Activated CD8-positive, alpha-beta T cell treated with anti-CD3 and anti-CD28 coated beads for 36 hours (primary cell): ENCODE data around the gene COL19A1. TPM values are rescaled to one million over a fixed set of nuclear protein-coding genes. Genes with fewer than 3 reads are reported as not detected.
"Not testable (repeated sequence)": the region's sequence is repeated elsewhere in the genome, so short reads cannot be mapped to it uniquely, and the experiment has no call there.

ENCODE experiments used
- ATAC-seq: fragments of 200-7000 bp; cut with Tn5 transposase; one replicate; pipeline ENCODE4 v1.10.0; 2021; ENCODE audit warnings: mild to moderate bottlenecking, moderate library complexity
- CTCF ChIA-PET: fragments of 350-600 bp; sonication (Branson Sonifier 250); formaldehyde crosslinking; loops from one replicate; lab custom pipeline; 2021; ENCODE audit warnings: antibody characterized with exemption; lab: Charles Lee
- POLR2A ChIA-PET: fragments of 350-600 bp; sonication (Branson Sonifier 250); formaldehyde crosslinking; loops from one replicate; lab custom pipeline; 2021; ENCODE audit warnings: antibody characterized with exemption; lab: Charles Lee
- DNase-seq: peaks from one replicate; pipeline ENCODE4 v3.0.0-alpha.2; 2020
- H3K27ac Mint-ChIP-seq: one replicate; pipeline ENCODE4 v1.8.0; 2021; ENCODE audit warnings: mild to moderate bottlenecking, mixed read lengths
- H3K27me3 Mint-ChIP-seq: one replicate; pipeline ENCODE4 v1.8.0; 2021; ENCODE audit warnings: mixed read lengths
- H3K36me3 Mint-ChIP-seq: one replicate; pipeline ENCODE4 v1.8.0; 2021; ENCODE audit warnings: low read depth, mixed read lengths
- H3K4me1 Mint-ChIP-seq: one replicate; pipeline ENCODE4 v1.8.0; 2021; ENCODE audit warnings: low read depth, mixed read lengths
- H3K4me3 Mint-ChIP-seq: one replicate; pipeline ENCODE4 v1.8.0; 2021; ENCODE audit warnings: mild to moderate bottlenecking, moderate library complexity, mixed read lengths
- H3K9me3 Mint-ChIP-seq: one replicate; pipeline ENCODE4 v1.8.0; 2021; ENCODE audit warnings: mixed read lengths
- intact Hi-C: fragments of 100-400 bp; cut with micrococcal nuclease; formaldehyde crosslinking; loops from one replicate; pipeline ENCODE4 v1.10.0; 2022
- total RNA-seq, 2 experiments: library from RNA; stranded (reverse); gene quantifications; one replicate each; pipeline ENCODE4 v1.2.3, GENCODE V29; 2021
- TF ChIP-seq, protein P1 (sequence below): fragments of 200-600 bp; IDR thresholded peaks from one replicate; pipeline ENCODE4 v1.8.0; 2022; ENCODE audit warnings: antibody characterized with exemption, mild to moderate bottlenecking

The COL19A1 gene
- total RNA-seq, 2 experiments from 2014 or later: 0.14 TPM; not detected in 1

DNA sequence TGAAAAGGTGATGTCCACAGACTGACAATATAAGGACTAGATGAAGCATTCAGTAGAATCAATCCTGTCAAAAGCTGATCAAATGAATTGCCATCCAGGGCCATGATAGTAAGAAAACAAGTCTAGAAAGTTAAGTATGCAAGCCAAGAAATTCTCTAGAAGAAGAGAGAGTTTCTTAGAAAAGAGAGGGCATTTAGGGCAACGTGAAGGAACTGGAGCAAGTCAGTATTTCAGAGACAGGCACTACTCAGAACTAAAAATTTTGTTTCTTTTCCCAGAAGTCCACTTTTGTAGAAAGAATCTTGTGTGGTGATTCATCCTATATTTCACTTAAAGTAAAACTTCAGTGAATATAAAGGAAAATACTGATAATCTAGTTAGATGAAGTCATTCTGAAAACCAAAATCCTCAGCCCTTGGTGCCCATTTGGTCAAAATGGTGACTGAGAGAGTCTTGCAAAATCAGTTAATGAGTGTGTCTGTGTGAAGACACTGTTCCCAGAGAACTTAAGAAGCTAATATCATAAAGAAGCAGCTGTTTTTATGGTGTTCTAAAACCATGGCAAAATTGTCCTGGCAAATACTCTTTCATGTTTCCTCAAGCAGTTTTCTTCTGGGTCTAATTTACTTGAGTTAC is 82.2 kb downstream of the COL19A1 start:
- ChIA-PET POLR2A (no interaction called here), CTCF (no interaction called here)
- no peak overlapping the region for H3K4me3 Mint-ChIP-seq

DNA sequence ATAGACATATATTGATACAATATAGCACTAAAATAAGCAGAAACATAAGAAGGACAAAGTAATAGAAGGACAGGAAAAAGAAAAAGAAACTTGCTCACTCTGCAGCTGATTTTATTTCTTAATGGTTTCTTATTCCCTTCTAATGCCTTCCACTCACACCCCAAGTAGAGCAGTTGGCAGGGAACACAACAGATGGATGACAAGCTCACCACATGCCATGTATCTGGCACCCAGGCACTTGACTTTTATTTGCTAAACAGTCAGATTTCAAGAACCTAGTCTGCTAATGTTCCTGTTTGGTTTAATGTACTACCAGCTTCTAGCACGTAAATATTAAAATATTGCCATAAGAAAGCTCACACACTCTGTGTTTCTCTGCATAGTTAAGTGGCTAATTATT is 87.1 kb downstream of the COL19A1 start:
- Mint-ChIP-seq H3K9me3 (no peaks in the 10 kb centered on the region), H3K4me1 (no peaks in the 10 kb centered on the region), H3K4me3 (no peak overlapping the region), H3K36me3 (no peaks in the 10 kb centered on the region), H3K27me3 (peaks cover 12% of the 10 kb centered on the region), H3K27ac (no peak overlapping the region)
- TF ChIP-seq, protein P1, sequence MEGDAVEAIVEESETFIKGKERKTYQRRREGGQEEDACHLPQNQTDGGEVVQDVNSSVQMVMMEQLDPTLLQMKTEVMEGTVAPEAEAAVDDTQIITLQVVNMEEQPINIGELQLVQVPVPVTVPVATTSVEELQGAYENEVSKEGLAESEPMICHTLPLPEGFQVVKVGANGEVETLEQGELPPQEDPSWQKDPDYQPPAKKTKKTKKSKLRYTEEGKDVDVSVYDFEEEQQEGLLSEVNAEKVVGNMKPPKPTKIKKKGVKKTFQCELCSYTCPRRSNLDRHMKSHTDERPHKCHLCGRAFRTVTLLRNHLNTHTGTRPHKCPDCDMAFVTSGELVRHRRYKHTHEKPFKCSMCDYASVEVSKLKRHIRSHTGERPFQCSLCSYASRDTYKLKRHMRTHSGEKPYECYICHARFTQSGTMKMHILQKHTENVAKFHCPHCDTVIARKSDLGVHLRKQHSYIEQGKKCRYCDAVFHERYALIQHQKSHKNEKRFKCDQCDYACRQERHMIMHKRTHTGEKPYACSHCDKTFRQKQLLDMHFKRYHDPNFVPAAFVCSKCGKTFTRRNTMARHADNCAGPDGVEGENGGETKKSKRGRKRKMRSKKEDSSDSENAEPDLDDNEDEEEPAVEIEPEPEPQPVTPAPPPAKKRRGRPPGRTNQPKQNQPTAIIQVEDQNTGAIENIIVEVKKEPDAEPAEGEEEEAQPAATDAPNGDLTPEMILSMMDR: no peak
- DNase-seq (no peak), ATAC-seq (no peak)
- intact Hi-C loops: no loop called here
- POLR2A ChIA-PET: no interaction called here
- CTCF ChIA-PET: interaction anchor here (0.9 kb wide), 1 partner anchor 8 kb away, joined by 3 read pairs; no protein-coding TSS in a partner anchor

More for the DNA sequence above, 82.2 kb downstream of the COL19A1 start:
- Mint-ChIP-seq H3K9me3 (no peaks in the 10 kb centered on the region), H3K27me3 (peaks cover 20% of the 10 kb centered on the region), H3K4me1 (peaks cover 3% of the 10 kb centered on the region), H3K36me3 (no peaks in the 10 kb centered on the region), H3K27ac (no peak overlapping the region)
- intact Hi-C loops: no loop called here
- no peak for DNase-seq
- TF ChIP-seq, protein P1: no peak
- ATAC-seq: peak; percentile 37

DNA sequence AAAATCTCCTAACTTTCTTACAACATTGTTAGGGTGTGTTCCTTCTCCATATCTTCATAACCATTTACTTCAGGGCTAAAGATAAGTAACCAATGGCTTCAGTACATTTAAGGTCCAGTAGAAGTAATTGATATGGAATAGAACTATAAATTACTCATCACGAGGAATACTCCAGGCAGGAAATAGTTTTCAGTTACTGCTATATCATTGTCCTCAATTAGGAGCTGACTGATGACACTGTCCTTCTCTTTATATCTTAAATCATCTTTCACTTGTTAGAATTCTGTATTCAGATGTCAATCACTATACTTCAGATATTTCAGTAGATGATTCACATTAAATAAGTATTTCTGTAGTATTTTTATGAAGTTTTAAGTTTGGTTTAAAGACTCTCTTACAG is 88.4 kb downstream of the COL19A1 start:
- H3K9me3 Mint-ChIP-seq: no peaks in the 10 kb centered on the region
- no peak overlapping the region for H3K27ac Mint-ChIP-seq
- POLR2A ChIA-PET: no interaction called here
- peaks cover 8% of the 10 kb centered on the region for H3K27me3 Mint-ChIP-seq
- CTCF ChIA-PET: no interaction called here
- H3K36me3 Mint-ChIP-seq: no peaks in the 10 kb centered on the region
- ATAC-seq: no peak
- no peaks in the 10 kb centered on the region for H3K4me1 Mint-ChIP-seq
- DNase-seq: no peak
- H3K4me3 Mint-ChIP-seq: no peak overlapping the region
- intact Hi-C loops: no loop called here
- TF ChIP-seq, protein P1: no peak

DNA sequence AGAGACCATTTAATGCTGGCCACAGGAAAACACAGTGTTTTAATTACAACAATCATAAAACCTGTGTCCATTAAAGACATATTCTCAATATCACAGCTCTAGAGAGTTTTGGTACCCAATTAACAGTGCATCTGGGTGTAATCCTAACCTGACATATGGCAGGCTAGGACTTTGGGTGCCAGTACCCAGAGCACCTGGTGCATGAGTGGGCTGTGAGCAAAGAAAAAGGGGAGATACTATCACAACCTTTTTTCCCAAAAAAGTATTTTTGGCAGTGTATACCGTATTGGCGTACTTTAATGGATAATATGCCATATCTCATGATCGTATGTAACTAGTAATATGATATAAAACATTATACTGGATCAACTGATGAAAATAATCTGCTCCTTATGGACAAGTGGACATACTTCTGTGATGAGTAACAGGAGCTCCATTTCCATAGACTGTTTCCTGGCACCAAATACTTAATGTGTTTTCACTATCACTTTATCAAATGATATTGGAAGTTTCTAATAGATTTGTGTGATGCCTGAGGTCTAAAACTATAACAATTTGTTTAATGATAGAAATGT is 91.7 kb downstream of the COL19A1 start:
- H3K27me3 Mint-ChIP-seq: peaks cover 6% of the 10 kb centered on the region
- ATAC-seq (no peak), DNase-seq (no peak)
- POLR2A ChIA-PET: no interaction called here
- no peak overlapping the region for H3K27ac Mint-ChIP-seq
- H3K4me1 Mint-ChIP-seq: no peaks in the 10 kb centered on the region
- intact Hi-C loops: no loop called here
- no peaks in the 10 kb centered on the region for H3K36me3 Mint-ChIP-seq
- H3K4me3 Mint-ChIP-seq: no peak overlapping the region
- no peaks in the 10 kb centered on the region for H3K9me3 Mint-ChIP-seq
- TF ChIP-seq, protein P1: no peak
- CTCF ChIA-PET: no interaction called here

DNA sequence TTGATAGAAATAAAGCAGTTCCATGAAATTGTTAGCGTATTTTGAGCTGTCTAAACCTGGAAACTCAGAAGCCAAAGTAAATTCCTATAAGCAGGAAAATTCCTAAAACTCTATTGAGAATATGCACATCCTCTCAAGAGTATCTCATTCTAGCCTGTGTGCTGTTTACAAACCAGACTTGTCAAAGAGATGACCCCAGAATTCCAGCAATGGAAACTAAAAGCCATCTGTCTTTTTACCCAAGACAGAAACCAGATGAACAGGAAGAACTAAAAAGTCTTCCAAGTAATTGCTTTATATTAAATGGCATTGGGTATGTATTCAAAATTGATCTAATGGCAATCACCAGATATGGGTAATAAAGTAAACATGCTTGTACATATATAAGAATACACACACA is 92.6 kb downstream of the COL19A1 start:
- TF ChIP-seq, protein P1: no peak
- ChIA-PET POLR2A (no interaction called here), CTCF (no interaction called here)
- no peaks in the 10 kb centered on the region for H3K9me3 Mint-ChIP-seq
- H3K4me1 Mint-ChIP-seq: no peaks in the 10 kb centered on the region
- H3K27ac Mint-ChIP-seq: no peak overlapping the region
- no peak overlapping the region for H3K4me3 Mint-ChIP-seq
- H3K36me3 Mint-ChIP-seq: no peaks in the 10 kb centered on the region
- DNase-seq (no peak), ATAC-seq (no peak)
- intact Hi-C loops: no loop called here
- H3K27me3 Mint-ChIP-seq: peaks cover 4% of the 10 kb centered on the region

DNA sequence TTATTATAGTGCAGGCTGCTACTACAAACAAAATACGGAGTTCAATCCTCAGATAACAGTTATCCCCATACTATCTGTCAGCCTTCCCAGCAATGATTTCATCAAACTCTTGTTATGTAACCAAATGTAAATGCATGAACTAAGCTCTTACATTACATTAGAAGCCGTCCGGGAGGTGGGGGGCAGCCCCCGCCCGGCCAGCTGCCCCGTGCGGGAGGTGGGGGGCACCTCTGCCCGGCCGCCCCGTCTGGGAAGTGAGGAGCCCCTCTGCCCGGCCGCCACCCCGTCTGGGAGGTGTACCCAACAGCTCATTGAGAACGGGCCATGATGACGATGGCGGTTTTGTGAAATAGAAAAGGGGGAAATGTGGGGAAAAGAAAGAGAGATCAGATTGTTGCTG is 99.6 kb downstream of the COL19A1 start:
- CTCF ChIA-PET: not testable (repeated sequence)

More for the DNA sequence above, 99.6 kb downstream of the COL19A1 start:
- intact Hi-C loops, H3K4me1 Mint-ChIP-seq, H3K27me3 Mint-ChIP-seq, DNase-seq, H3K9me3 Mint-ChIP-seq, H3K36me3 Mint-ChIP-seq, POLR2A ChIA-PET, H3K27ac Mint-ChIP-seq, H3K4me3 Mint-ChIP-seq, ATAC-seq: not testable (repeated sequence)
